NCI-H1048 (cell line): ENCODE data around the gene NHERF1.

Source experiments
- DNase-seq: peaks from one replicate; lab custom pipeline; 2025; lab: John Stamatoyannopoulos, UW

NHERF1 gene

GRCh38 chr17:74732042-74732867 lies 16.2 kb upstream of the NHERF1 start:
- no peak for DNase-seq

DNA sequence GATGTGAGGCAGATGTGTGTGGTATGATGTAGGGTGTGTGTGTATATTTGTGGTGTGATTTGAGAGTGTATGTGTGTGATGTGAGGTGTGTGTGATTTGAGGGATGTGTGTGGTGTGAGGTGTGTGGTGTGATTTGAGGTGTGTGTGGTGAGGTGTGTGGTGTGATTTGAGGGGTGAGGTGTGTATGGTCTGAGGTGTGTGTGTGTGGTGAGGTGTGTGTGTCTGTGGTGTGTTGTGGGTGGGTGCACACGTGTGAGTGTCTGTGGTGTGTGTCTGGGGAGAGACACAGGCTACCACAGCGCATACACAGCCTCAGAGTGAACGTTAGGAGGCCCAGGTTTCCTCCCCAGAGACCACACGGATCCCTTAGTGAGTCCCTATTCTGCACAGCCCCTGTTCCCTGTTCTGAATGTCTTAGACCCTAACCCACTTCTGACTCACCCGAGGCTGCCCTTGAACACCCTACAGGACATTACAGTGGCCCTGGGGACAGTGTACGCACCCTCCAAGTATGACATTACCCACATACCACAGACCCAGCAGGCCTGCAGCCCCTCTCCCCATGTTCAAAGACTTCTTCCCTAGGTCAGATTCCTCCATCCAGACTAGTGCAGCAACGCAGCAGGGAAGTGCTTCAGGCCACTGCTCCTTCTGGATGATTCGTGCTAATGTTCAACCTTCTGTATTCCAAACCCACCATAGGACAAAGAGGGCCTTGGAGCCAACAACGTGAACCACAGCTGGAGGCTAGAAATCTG lies 14.9 kb upstream of the NHERF1 start:
- no peak for DNase-seq

DNA sequence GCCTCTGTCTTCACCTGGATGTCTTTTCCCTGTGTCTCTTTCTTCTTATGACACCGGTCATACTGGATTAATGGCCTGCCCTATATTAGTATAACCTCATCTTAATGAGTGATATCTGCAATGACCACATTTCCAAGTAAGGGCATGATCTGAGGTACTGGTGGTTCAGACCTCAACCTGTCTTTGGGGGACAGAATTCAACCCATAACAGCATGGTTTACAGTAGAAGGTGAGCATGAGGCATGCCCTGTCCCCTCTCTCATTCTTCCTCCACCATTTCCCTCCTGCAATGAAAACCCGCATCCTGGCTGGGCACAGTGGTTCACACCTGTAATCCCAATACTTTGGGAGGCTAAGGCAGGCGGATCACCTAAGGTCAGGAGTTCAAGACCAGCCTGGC lies 14.2 kb upstream of the NHERF1 start:
- no peak for DNase-seq

DNA sequence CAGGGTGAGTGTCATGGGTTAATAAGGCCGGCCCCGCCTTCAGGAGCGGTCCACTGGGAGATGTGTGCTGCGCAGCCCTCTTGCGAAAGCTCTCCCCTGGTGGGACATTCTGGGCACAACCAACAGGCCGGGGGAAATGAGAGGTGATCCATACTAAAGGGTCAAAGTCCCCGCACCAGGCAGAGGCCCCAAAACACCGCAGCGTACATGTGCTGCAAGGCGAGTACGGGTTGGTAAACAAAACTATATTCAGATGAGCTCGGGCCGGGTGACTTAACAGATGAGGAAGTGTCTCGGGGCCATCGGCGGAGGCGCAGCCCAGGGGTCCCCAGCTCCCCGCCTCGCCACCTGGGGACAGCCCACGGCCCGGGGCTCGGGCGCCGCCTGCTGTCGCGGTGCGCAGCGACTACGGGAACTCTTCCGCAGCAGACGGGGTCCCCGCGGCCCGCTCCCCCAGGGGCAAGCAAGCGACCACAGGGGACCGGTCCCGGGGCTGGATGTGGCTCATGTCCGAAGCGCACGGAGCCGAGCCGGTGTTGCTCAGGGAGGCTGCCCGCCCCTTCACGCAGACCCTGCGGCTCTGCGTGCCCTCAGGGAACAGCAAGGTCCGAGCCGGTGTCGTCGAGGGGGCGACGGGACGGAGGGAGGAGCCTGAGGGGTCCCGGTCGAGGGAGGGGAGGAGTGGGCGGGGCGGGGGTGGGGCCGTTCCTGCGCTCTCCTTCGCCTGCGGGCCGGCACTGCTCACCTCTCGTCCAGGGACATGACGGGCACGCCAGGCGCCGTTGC lies 11.7 kb upstream of the NHERF1 start, which contains the start of gene RAB37:
TSS of gene RAB37 (plus strand) at position 744 of the 786 bp plus-strand sequence. CDS start at position 761, 17 bp downstream.
- DNase-seq, result no peak

DNA sequence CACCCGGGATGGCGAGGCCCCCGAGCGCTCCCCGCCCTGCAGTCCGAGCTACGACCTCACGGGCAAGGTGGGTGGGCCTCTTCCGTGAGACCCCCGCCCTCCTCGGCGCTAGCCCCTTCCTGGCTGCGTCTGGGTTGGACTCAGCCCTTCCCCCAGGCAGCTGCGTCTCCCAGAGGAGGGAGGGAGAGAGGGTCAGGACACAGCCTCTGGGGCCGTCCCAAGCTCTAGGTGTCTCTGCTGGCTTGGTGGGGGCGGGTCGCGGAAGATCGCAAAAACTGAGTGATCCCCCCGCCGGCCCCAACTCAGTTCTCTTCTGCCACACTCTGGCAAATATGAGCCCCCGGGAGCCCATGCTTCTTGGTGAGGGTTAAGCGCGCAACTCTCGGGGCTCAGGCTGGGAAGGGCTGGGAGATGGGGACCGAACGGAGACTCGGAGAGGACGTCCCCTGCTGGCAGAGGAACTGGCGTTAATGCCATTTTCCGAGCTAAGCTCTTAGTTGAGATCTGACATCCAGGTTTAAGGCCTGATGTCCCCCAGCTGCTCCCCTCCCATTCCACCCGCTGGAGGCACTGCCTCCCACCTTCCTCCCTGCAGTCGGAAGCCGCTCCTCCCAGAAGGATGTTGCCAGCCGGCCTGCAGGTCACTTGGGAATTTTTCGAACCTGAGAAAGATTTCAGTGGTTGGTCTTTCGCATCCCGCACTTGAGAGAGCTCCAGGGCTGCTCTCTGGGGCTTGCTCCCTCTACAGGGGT lies 11.0 kb upstream of the NHERF1 start:
- DNase-seq, result no peak

DNA sequence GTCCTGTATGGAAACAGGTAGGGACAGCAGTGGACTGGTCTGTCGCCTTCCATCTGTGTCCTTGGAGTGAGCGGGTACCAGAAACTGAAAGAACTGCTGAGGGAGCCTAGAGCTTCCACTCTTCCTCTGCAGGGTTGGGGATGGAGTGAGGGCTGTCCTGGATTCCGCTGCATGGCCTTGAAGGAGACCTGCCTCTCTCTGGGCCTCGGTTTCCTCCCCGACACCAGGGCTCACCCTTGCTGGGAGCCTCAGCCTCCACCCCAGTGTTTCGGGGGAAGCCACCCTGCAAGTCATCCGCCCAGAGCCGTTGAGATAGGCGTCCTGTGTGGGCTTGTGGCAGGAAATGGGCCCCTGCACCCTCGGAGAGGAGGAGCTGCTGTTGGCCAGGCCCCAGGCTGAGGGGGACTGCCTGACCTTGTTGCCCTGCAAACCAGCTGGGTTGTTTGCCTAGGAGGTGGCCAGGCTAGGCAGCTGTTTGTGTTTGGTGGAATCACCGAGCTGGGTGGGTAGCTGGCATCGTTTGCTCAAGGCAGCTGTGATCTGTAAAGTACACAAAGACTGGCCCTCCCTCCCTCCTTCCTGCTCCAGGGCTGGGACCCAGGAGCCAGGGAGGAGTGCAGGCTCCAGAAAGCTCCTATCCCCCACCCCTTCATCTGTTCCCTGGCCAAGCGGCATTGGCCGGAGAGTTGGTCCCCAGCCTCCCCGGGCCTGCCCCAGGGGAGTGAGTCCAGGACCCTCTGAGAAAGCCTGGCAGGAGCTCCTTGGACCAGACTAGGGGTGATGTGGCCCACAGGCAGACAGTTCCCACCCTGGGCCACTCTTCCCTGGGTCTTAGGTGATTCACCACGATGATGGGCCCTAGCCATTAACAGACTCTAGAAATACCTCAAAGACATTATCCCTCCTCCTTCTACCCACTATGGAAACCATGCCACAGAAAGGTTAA lies 10.1 kb upstream of the NHERF1 start:
- no peak for DNase-seq

- no peak for DNase-seq
Observed at GRCh38 chr17:74739227-74739831, 9.1 kb upstream of the NHERF1 start.

DNA sequence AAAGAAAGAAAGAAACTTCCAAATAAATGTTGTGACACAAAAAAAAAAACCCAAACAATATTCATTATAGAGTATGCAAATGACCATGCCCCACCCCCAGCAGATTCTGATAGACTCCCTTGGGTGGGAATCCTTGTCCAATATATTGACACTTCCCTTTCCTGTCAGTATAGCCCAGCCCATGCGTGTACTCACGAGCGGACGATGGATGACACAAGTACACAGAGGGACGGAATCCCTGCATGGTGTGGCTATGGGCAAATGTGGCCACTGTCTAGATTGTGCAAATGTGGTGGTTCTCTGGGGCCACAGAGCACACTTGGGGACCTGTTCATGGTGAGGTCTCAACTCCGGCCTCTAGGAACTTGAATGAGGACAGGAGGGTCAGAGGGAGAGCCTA lies 8.3 kb upstream of the NHERF1 start:
- no peak for DNase-seq

DNA sequence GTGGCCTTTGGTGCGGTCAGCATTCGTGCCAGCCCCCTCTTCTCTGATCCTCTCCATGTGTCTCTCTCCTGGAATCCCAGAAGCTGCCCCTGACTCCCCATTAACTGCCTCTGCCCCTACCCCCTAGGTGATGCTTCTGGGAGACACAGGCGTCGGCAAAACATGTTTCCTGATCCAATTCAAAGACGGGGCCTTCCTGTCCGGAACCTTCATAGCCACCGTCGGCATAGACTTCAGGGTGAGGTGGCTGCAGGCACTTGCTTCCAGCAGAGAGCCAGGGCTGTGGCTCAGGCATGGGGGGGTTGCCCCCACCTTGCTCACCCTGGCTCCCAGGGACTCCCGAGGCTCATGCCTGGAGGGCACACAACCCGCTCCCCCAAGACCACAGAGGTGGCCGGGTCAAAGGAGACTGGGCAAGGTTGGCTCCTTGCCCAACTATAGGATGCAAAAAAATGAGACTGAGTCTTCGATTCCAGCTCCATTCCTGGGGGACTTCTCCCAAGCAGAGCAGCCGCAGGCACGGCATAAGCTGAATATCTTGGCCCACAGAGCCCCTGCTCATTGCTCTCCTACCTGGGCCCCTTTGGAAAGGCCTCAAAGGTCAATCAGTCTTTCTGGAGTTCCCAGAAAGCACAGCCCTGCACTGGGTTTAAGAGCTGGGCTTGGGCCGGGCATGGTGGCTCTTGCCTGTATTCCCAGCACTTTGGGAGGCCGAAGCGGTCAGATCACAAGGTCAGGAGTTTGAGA lies 7.6 kb upstream of the NHERF1 start:
- no peak for DNase-seq

- no peak for DNase-seq
Observed at GRCh38 chr17:74742153-74742515, 6.3 kb upstream of the NHERF1 start.

DNA sequence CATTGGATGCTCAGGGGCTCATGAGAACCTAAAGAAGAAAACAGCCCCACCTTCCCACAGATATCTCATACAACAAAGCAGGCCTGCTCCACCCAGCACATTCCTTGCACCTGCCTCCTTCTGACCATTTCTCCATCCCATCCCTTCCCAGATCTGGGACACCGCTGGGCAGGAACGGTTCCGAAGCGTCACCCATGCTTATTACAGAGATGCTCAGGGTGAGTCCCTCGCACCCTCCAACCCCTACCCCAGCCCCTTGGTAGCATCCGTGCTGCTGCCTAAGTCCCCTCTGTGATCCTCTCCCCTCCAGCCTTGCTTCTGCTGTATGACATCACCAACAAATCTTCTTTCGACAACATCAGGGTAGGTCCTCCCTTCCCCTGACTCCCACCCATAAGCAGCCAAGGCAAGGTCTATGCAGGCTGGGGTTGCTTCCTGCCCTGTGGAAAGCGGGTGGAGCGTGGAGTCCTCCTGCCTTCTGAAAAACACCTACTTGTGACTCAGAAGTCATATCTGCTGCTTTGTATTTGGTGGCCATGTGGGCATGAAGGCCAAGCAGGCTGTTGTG lies 5.4 kb upstream of the NHERF1 start:
- no peak for DNase-seq

DNA sequence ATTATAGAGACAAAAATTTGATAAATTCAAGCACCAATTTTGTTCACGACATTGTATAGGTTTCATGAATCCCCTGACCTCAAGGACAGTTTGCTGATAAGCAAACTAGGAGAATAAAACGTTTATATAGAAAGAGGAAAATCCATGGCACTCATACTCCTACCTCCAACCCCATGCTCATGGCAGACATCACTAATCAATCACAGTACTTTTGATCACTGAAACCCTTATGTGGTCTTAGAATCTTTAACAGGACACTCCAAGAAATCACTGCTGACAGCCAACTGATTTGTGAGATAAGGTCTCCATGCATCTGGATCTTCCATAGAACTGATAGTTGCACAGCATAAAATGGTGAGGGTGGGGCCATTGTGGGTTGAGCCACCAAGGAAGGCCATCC lies 4.7 kb upstream of the NHERF1 start:
- no peak for DNase-seq

GRCh38 chr17:74744349-74744713 lies 4.1 kb upstream of the NHERF1 start:
- DNase-seq, result no peak

- DNase-seq, result no peak
Observed at GRCh38 chr17:74744714-74745547, 3.5 kb upstream of the NHERF1 start.

DNA sequence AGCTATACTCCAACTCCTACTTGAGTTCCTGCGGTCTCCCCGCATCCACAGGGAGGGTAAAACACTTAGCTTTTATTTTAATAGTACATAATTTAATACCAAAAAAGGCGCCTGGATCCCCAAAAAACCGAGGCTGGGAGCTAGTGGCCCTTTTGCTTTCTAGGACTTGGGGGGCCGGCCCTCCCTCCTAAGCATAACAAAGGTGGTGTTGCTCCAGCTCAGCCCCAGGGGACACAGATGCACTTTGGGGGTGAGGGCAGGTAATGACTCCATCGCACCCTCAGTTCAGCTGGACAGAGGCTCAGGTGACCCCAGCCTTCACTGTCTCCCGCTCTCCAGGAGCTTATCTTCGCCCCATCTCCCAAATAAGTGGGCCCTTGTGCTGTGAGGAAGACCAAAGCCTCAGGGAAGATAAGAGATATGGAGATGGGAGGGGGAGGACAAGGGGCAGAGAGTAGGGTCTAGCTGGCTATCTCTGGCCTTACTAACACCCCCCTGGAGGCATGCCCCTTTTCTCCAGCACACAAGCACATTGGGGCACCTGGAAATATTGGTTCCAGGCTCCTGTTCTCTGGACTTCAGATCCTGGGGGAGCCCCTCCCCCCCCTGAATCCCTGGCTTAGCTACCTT lies 2.8 kb upstream of the NHERF1 start:
- DNase-seq, result no peak

DNA sequence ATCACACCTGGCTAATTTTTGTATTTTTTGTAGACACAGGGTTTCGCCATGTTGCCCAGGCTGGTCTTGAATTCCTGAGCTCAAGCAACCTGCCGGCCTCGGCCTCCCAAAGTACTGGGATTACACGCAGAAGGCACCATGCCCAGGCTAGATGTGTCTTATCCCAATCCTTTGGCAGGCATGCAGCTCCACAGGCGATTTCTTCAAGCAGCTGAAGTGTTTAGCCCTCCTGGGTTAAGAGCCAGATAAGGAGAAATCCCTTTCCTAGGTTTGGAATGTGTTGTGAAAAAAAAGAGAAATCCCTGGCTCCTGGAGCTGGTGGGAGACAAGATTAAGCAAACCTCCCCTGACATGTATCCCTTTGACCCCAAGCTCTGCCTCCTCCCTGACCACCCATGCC lies 2.1 kb upstream of the NHERF1 start:
- no peak for DNase-seq

DNA sequence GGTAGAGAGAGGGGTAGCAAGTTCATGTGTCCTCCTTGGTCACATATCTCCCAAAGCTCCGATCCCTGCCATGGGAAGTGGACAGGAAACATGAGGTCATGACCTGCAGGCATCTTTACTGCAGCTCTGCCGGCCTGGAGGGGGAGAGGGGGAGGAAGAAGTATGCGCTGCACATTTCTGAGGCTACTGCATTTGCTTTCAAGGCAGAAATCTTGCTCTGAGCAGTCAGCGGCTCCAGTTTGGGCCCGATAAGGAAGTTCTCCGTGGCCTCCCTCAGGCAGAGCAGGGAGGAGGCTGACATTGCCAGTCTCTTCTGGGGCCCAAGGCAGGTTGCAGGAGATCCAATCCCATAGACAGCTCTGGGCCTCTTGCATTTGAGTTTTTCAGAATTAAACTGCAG lies 1.5 kb upstream of the NHERF1 start:
- DNase-seq, result no peak

GRCh38 chr17:74748279-74748528 lies 224 bp upstream of the NHERF1 start:
- no peak for DNase-seq
